ENCODE results near the gene GIN1. TPM values are rescaled to one million over a fixed set of nuclear protein-coding genes. Genes with fewer than 3 reads are reported as not detected.
"Not testable (repeated sequence)": the region's sequence is repeated elsewhere in the genome, so short reads cannot be mapped to it uniquely, and the experiment has no call there.

The GIN1 gene
- total and polyA plus RNA-seq, 2 experiments from 2014 or later = 6.1 to 8.7 TPM

DNA sequence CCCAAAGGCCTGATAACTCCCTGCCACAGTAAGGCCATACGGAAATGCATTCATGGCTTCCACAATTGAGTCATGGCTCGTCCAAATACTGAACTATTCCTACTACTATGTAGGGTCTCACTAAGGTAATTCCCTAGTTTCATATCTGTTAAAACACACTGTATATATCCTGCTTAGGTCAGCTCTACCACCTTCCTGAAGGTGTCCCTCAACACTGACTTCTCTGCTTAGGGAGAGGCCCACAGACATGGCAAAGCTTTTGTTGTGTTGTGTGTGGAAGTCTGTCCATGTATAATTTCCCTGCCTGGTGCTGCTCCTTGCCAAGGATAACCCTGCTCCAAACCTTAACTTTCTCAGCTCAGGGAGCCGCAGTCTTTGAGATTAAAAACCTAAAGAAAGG, 60.4 kb downstream of the GIN1 start:
- no peak overlapping the region for H3K27ac ChIP-seq
- no peak overlapping the region for H3K4me3 ChIP-seq
- H3K4me1 ChIP-seq (ENCODE audit: low read depth) = no peaks in the 10 kb centered on the region
- H3K9me3 ChIP-seq (ENCODE audit: low read depth) = no peaks in the 10 kb centered on the region
- no peaks in the 10 kb centered on the region for H3K36me3 ChIP-seq
- no peaks in the 10 kb centered on the region for H3K27me3 ChIP-seq
- TF ChIP-seq, protein P1, sequence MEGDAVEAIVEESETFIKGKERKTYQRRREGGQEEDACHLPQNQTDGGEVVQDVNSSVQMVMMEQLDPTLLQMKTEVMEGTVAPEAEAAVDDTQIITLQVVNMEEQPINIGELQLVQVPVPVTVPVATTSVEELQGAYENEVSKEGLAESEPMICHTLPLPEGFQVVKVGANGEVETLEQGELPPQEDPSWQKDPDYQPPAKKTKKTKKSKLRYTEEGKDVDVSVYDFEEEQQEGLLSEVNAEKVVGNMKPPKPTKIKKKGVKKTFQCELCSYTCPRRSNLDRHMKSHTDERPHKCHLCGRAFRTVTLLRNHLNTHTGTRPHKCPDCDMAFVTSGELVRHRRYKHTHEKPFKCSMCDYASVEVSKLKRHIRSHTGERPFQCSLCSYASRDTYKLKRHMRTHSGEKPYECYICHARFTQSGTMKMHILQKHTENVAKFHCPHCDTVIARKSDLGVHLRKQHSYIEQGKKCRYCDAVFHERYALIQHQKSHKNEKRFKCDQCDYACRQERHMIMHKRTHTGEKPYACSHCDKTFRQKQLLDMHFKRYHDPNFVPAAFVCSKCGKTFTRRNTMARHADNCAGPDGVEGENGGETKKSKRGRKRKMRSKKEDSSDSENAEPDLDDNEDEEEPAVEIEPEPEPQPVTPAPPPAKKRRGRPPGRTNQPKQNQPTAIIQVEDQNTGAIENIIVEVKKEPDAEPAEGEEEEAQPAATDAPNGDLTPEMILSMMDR (IDR thresholded peaks at IDR 0.05; ENCODE audit: low read depth, low read length) = no peak
- DNase-seq (ENCODE audit: low read depth in 1 of 2, low spot score in 1 of 2) = no peak

DNA sequence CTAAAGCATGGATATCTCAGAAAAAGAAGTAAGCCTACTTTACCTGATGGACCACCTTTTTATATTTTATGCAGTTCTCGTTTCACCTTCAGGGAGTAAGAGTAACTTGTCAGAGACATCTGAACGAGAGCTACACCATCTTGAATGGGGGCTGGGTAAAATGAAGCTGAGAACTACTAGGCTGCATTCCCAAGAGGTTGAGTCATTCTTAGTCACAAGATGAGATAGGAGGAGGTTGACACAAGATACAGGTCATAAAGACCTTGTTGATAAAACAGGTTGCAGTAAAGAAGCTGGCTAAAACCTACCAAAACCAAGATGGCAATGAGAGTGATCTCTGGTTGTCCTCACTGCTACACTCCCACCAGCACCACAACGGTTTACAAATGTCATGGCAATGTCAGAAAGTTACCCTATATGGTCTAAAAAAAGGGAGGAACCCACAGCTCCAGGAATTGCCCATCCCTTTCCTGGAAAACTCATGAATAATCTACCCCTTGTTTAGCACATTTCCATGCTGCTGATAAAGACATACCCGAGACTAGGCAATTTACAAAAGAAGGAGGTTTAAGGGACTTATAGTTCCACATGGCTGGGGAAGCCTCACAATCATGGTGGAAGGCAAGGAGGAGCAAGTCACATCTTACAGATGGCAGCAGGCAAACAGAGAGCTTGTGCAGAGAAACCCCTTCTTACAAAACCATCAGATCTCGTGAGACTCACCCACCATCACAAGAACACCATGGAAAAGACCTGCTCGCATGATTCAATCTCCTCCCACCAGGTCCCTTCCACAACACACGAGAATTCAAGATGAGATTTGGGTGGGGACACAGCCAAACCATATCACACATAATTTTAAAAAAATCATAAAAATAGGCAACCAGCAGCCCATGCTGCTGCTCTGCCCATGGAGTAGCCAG, 62.5 kb downstream of the GIN1 start:
- DNase-seq (ENCODE audit: low read depth in 1 of 2, low spot score in 1 of 2) = peak in 1 of 2 donors; percentile 22
- no peaks in the 10 kb centered on the region for H3K36me3 ChIP-seq

DNA sequence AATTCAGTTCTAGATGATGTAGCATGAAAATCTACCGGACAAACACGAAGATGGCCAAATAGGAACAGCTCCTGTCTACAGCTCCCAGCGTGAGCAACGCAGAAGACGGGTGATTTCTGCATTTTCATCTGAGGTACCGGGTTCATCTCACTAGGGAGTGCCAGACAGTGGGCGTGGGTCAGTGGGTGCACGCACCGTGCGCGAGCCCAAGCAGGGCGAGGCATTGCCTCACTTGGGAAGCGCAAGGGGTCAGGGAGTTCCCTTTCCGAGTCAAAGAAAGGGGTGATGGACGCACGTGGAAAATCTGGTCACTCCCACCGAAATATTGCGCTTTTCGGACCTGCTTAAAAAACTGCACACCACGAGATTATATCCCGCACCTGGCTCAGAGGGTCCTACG, 73.2 kb downstream of the GIN1 start:
- not testable (repeated sequence) for H3K9me3 ChIP-seq (ENCODE audit: low read depth); DNase-seq (ENCODE audit: low read depth in 1 of 2, low spot score in 1 of 2); H3K27me3 ChIP-seq; H3K4me3 ChIP-seq; H3K4me1 ChIP-seq (ENCODE audit: low read depth); H3K36me3 ChIP-seq; H3K27ac ChIP-seq

More for the DNA sequence above, 62.5 kb downstream of the GIN1 start:
- H3K27me3 ChIP-seq = no peaks in the 10 kb centered on the region
- no peak overlapping the region for H3K4me3 ChIP-seq
- no peak overlapping the region for H3K27ac ChIP-seq
- TF ChIP-seq, protein P1 (IDR thresholded peaks at IDR 0.05; ENCODE audit: low read depth, low read length) = no peak
- no peaks in the 10 kb centered on the region for H3K9me3 ChIP-seq (ENCODE audit: low read depth)
- H3K4me1 ChIP-seq (ENCODE audit: low read depth) = no peaks in the 10 kb centered on the region

DNA sequence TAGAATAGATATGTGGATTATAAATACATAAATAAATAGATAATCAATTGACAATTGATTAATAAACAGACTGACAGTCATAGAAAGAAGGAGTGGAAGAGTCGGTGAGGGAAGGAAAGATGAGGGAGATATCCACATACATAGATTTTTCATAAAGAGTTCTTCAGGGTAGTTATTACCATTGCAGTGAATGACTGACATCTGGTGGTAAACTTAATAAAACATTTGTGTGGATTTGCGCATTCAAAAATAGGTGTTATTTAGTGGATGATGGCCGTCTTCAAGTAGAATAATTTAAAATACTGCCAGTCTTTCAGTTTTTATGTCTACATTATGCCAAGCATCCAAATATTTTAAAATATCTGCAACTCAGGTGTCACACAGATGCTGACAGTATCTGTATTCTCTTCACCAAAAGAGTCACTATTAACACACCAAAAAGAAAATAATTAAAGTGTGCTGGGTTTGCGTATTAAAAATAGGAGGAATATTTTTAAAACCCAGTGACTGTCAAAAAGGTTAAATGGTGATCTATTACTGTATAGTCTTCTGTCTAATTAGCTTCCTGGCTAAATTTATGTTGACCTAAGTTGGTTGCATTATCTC, 78.8 kb downstream of the GIN1 start:
- H3K36me3 ChIP-seq = no peaks in the 10 kb centered on the region
- no peaks in the 10 kb centered on the region for H3K9me3 ChIP-seq (ENCODE audit: low read depth)
- H3K4me3 ChIP-seq = no peak overlapping the region
- DNase-seq (ENCODE audit: low read depth in 1 of 2, low spot score in 1 of 2) = peak; percentile 18 to 74
- no peaks in the 10 kb centered on the region for H3K27me3 ChIP-seq
- TF ChIP-seq, protein P1 (IDR thresholded peaks at IDR 0.05; ENCODE audit: low read depth, low read length) = peak; percentile 38
- H3K27ac ChIP-seq = no peak overlapping the region
- H3K4me1 ChIP-seq (ENCODE audit: low read depth) = no peaks in the 10 kb centered on the region

DNA sequence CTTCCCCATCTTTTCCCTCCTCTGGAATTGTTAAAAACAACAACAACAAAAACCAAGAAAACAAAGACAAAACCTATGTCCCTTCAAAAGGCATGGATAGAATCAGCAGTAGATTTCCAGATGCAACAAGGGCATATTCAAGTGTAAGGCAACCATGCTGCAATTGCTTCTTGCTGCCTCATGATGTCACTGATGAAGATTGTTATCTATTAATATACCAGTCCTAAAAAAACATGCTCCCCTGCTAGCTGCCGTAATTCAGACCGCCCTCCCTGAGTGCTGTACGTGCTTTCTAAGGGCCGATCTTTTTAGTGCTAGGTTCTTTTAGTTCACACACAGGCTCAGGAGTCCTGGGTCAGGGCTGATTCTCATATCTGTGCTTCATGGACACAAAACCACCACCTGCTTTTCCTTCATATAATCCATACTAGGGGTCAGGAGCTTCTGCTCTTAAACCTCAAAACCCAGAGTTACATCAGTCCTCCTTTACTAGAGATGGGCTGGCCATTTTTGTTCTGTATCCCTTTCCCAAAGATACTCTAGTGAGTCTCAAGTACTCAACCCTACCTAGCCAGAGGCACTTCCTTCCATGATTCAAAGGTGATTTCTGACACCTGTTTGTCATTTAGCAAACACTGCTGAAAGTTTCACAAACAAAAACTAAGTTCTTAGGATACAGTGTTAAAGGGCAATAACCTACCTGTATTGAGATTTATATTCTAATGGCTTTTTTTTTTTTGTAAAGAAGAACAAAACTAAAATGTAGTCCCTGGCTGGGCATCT, 82.1 kb downstream of the GIN1 start:
- H3K27ac ChIP-seq = no peak overlapping the region
- TF ChIP-seq, protein P1 (IDR thresholded peaks at IDR 0.05; ENCODE audit: low read depth, low read length) = no peak
- H3K4me3 ChIP-seq = no peak overlapping the region
- H3K36me3 ChIP-seq = no peaks in the 10 kb centered on the region
- H3K27me3 ChIP-seq = no peaks in the 10 kb centered on the region
- no peaks in the 10 kb centered on the region for H3K9me3 ChIP-seq (ENCODE audit: low read depth)
- DNase-seq (ENCODE audit: low read depth in 1 of 2, low spot score in 1 of 2) = no peak
- H3K4me1 ChIP-seq (ENCODE audit: low read depth) = no peaks in the 10 kb centered on the region

Measured in cardiac muscle cell (in vitro differentiated cells and primary cell).